HG03457 (cell line): ENCODE results near the gene AGAP3.

Experiments used
- ATAC-seq: cut with Tn5 transposase; IDR thresholded peaks from one replicate; pipeline ENCODE4 v1.9.1; 2021; ENCODE audit warnings: moderate number of reproducible peaks; ENCODE audit not compliant: unreplicated experiment

Gene AGAP3

GRCh38 chr7:151057989-151058780 lies 28.1 kb upstream of the AGAP3 start:
- peak; percentile 85 for ATAC-seq

GRCh38 chr7:151058781-151059366 lies 27.4 kb upstream of the AGAP3 start:
- ATAC-seq = no peak

DNA sequence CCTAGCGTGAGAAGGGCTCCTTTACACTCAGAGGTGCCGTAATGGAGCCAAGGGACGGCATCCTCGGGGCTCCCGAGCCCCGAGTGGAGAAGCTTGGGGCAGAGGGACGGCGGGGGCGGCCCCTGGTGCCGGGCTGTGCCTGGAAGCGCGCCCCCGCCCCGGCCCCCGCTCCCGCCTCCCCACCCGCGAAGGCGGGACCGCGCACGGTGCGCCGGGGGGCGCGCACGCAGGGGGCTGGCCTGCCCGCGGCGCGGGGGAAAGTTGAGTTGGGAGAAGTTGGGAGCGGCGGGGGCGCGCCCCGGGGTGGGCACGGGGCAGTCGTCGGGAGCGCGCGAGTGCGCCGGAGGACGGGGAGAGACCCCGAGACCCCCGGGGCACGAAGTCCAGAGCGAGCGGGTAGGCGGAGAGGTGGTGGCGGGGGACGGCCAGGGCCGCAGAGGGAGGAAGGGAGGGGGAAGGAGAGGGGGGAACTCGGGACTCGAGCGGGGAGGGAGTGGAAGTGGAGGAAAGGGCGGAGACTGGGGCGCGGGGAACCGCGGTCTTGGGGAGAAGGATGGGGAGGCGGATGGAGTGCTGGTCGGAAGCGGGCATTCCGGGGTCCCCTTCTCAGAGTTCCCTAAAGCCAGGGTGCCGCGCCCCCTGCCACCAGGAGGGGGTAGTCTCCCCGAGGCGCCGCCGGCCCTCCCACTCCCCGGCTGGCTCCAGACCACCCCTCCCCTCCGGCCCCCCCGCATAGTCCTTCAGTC lies 26.7 kb upstream of the AGAP3 start, which contains the start of gene SLC4A2:
SLC4A2 (plus strand) TSS at position 223 of the 746 bp plus-strand sequence. CDS start 2,399 bp downstream, outside the sequence.
- ATAC-seq = peak; percentile 29

DNA sequence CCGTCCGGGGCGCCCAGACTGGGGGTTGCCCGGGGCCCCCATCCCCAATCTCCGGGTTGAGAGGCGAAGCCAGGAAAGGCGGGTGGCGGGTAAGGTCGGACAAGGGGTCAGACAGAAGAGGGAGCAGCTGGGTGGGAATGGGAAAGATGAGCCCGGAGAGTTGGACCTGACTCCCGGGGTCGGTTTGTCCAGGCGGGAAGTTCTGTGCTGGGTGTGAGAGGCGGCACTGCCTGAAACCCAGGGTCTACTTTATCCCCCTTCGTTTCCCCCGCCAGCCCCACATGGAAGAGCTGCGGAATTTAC lies 26.2 kb upstream of the AGAP3 start:
- ATAC-seq = no peak

DNA sequence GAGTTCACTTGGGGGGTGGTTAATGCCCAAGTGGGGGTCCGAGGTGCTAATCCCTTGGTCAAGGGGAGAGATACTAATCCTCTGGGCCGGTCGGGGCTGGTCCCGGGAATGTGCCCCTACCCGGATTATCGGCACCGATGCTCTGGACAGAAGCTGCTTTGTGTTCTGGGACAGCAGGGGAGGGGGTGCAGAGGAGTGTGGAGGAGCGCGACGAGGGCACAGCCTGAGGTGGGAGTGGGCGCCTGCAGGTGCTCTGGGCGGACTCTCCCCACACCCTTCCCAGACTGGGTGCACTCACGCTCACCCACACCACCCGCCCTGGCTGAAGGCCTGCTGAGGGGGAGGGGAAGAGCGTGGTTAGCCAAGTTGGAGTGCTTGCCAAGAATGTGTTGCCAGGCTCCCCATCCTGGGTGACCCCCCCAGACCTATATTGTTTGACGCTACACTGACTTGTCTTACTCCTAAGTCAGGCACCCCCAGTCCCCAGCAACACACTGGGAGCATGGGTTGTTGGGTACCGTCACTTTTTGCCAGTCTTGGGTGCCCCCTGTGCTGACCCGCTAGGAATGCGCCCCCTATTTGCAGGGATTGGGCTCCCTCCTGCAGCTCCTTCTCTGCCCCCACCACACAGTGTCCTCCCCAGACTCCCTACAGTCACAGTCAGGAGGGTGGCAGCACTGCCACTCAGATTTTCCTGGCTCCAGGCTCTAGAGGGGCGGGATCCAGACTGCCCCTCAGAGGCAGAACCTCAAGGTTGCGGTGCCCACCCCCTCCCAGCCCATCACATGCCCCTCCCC lies 25.7 kb upstream of the AGAP3 start:
- no peak for ATAC-seq

GRCh38 chr7:151061213-151062110 lies 24.8 kb upstream of the AGAP3 start:
- no peak for ATAC-seq

DNA sequence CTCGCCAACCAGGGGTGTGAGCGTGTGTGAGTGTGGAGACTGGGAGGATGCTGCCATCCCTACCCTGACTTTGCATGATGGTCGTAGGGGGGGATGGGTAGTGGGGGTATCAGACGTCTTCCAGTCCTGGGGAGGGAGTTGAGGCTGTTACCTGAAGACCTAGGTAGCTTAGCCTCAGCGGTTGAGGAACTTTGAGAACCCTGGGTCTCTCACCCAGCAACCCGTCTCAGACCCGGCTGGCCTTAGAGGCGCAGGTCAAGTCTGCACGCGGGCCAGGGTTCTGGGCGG lies 24.2 kb upstream of the AGAP3 start:
- no peak for ATAC-seq

DNA sequence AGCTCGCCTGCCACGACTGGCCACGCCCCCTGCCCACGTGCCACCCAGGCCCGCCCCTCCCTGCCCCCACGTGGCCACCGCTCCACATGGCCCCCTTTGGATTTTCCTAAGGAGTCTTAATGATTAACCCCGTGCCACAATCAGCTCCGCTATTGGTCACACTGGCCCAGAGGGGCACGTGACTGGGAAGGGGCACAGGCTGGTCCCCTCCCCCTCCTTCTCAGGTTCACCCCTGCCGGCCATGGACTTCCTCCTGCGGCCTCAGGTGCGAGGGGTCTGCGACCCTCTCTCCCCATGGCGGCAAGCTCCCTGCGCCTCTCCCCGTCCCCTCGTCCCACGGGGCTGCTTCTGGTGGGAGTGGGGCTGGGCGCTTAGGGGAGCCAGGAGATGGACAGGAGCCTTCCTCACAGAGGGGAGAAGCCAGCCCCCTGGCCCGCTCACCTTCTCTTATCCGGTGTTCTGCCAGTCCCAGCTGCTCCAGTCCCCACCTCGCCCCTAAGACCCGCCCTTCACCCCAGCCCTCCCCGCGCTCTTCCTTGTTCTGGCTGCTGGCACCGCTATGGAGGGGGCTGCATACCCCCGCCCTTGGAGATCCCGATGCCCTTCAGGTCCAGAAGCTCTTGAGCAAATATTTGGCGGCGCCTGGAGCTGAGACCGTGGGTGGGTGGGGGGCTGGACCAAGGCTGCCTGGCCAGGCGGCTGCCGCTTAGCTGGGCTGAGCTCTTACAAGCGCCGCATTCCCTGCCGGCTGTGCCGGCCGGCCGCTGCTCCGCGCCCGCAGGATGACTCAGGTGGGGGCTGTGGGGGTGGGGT lies 23.7 kb upstream of the AGAP3 start:
- ATAC-seq = no peak

DNA sequence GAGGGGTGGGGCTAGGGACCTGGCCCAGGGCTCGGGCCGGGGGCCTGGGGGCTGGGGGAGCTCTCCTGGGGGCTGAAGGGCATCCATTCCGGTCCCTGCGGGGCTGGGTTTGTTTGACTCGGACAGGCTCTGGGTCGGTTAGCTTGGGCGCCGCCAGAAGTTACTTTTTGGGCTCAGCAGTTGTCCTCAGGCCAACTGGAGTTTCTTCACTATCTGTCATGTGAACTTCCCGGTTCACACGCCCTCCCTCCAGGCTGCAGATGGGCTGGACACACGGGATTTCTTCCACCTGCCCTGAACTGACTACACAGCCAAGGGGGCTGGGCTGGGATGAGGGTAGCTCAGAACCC lies 23.1 kb upstream of the AGAP3 start:
- ATAC-seq = no peak

DNA sequence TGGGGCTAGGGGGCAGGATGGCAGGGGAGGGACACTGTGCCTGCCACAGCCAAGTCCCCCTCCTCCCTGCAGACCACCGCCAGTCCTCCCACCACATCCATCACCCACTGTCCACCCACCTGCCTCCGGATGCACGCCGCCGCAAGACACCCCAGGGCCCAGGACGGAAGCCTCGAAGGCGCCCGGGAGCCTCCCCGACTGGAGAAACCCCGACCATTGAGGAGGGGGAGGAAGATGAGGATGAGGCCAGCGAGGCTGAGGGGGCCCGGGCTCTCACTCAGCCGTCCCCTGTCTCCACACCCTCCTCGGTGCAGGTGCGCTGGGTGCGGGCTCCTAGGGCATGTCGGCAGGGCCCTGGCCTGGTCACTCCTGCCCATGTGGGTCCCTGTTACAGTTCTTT lies 21.8 kb upstream of the AGAP3 start:
- no peak for ATAC-seq

GRCh38 chr7:151064993-151065392 lies 21.3 kb upstream of the AGAP3 start:
- ATAC-seq = no peak

- no peak for ATAC-seq
Measured at GRCh38 chr7:151065516-151065915, 20.8 kb upstream of the AGAP3 start.

DNA sequence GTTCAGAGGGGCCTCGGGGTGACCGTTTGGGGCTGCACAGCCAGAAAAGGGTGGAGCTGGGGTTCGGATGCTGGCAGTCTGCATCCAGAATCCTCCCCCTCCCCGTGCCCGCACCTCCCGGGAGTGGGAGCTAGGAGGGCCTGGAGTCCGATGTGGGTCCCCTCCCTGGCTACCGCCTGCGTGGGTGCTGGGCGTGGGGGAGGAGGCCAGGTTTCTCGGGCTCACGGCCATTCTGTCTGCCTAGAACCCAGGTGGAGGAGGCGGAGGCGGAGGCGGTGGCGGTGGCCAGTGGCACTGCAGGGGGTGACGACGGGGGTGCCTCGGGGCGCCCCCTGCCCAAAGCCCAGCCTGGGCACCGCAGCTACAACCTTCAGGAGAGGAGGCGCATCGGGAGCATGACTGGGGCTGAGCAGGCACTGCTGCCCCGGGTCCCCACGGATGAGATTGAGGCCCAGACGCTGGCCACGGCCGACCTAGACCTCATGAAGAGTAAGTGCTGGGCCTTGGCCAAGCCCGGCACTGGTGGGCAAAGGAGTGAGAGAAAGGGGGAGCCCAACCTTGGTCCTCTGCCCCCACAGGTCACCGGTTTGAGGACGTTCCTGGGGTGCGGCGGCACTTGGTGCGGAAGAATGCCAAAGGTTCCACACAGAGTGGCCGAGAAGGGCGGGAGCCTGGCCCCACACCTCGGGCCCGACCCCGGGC lies 19.9 kb upstream of the AGAP3 start:
- no peak for ATAC-seq

DNA sequence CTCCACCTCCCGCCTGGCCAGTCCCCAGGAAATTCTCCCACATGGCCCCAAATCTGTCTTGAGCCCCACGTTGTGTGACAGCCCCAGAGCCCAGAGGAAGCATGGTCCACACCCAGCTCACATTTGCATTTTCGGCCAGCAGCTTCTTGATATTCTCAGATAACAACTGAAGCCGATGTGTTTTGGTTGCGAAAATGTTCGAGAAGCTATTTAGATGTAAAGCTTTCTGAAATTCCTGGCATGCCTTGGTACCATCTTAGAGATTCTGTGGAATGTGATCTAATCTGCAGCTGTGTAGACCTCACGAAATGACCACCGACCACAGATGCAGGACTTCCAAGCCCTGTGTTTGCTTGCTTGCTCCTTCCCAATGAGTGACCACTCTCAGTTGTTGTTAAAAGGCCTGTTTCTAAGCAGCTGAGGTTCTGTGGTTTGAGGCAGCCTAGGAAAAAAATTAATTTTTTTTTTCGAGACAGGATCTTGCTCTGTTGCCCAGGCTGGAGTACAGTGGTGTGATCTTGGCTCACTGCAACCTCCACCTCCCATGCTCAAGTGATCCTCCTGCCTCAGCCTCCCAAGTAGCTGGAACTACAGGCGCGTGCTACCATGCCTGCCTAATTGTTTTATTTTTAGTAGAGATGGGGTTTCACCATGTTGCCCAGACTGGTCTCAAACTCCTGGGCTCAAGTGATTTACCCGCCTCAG lies 18.1 kb upstream of the AGAP3 start:
- ATAC-seq = no peak

- ATAC-seq = no peak
Measured at GRCh38 chr7:151069841-151070573, 16.3 kb upstream of the AGAP3 start.

- no peak for ATAC-seq
Measured at GRCh38 chr7:151070574-151070960, 15.7 kb upstream of the AGAP3 start.

DNA sequence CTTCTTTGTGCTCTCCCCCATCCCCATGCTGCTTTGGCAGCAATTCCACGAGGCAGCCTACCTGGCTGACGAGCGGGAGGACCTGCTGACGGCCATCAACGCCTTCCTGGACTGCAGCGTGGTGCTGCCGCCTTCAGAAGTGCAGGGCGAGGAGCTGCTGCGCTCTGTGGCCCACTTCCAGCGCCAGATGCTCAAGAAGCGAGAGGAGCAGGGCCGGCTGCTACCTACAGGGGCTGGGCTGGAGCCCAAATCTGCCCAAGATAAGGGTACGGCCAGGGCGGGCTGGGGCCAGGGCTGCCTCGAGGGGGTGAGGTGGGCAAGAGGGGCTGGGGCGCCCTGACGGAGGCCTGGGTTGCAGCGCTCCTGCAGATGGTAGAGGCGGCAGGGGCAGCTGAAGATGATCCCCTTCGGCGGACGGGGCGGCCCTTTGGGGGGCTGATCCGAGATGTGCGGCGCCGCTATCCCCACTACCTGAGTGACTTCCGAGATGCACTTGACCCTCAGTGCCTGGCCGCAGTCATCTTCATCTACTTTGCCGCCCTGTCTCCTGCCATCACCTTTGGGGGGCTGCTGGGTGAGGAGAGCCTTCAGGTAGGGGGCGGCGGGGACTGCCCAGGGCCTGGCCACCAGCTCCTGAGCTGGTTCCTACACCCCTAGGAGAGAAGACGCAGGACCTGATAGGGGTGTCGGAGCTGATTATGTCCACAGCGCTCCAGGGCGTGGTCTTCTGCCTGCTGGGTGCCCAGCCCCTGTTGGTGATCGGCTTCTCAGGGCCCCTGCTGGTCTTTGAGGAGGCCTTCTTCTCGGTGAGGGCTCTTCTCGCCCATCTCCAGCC lies 15.0 kb upstream of the AGAP3 start:
- no peak for ATAC-seq
